HepG2 (cell line): ENCODE results near the gene RFXAP. TPM values are rescaled to one million over a fixed set of nuclear protein-coding genes. Genes with fewer than 3 reads are reported as not detected.

Source experiments
- ATAC-seq: fragments of 200-7000 bp; cut with Tn5 transposase; 3 replicates; pipeline ENCODE4 v1.9.1; 2020; ENCODE audit warnings: mild to moderate bottlenecking, moderate library complexity
- BruUV-seq: library from RNA; stranded (reverse); fragments of 400-500 nt; replicated peaks from 2 replicates; lab custom pipeline; 2021; lab: Mats Ljungman, UMichigan
- CTCF ChIA-PET: fragments of 300-600 bp; formaldehyde crosslinking; extraction: SDS; loops from one replicate; lab custom pipeline; 2021; ENCODE audit warnings: low total read pairs, inconsistent platforms, low intra/inter-chr PET ratio; lab: Yijun Ruan, JAX
- POLR2A ChIA-PET: fragments of 350-600 bp; sonication (Branson Sonifier 250); formaldehyde crosslinking; loops from one replicate; lab custom pipeline; 2020; ENCODE audit warnings: antibody characterized with exemption, inconsistent platforms; lab: Yijun Ruan, JAX
- DNase-seq: peaks from one replicate; pipeline ENCODE4 v3.0.0-alpha.2; 2015; ENCODE audit warnings: low spot score
- FAIRE-seq: peaks from 3 replicates; lab custom pipeline; 2011; peaks lifted over from hg19 to GRCh38; lab: Jason Lieb, UNC
- H2AFZ ChIP-seq: one replicate; pipeline ENCODE4 v1.6.1; 2011; ENCODE audit warnings: low read length, inconsistent platforms
- H3K27ac ChIP-seq: fragments of 300-600 bp; 3 replicates; pipeline ENCODE4 v1.8.0; 2011; ENCODE audit warnings: mixed run types, mild to moderate bottlenecking, mixed read lengths, low read length, inconsistent platforms; ENCODE audit not compliant: insufficient read depth; ENCODE audit errors: extremely low read length
- H3K27me3 ChIP-seq, 2 experiments: fragments of 200-600 bp in 1 of 2; 2 replicates in 1 of 2; 3 replicates in 1 of 2; pipeline versions ENCODE4 v1.6.0 to v1.8.0; 2011; ENCODE audit warnings: low read length in 2 of 2, mild to moderate bottlenecking in 2 of 2, moderate library complexity in 2 of 2, inconsistent platforms in 1 of 2; ENCODE audit not compliant: insufficient read depth in 2 of 2, control insufficient read depth in 1 of 2
- H3K36me3 ChIP-seq, 2 experiments: fragments of 200-600 bp in 1 of 2; replicated peaks in 1 of 2; 2 replicates in 1 of 2; 3 replicates in 1 of 2; pipeline versions ENCODE4 v1.5.1 to v1.8.0; 2011; ENCODE audit warnings: low read length in 2 of 2, inconsistent platforms in 1 of 2; ENCODE audit not compliant: insufficient read depth in 2 of 2, control insufficient read depth in 1 of 2
- H3K4me1 ChIP-seq: 2 replicates; pipeline ENCODE4 v1.5.1; 2012; ENCODE audit warnings: low read length, inconsistent platforms; ENCODE audit not compliant: insufficient read depth
- H3K4me2 ChIP-seq: 2 replicates; pipeline ENCODE4 v1.6.0; 2011; ENCODE audit warnings: low read depth, low read length, inconsistent platforms
- H3K4me3 ChIP-seq, 3 experiments: fragments of 200-600 bp in 1 of 3; sonication (generic), shearing (Covaris generic) in 1 of 3; replicated peaks in 1 of 3; 2 replicates each; pipeline ENCODE4 v1.5.1; 2011 to 2016; ENCODE audit warnings: low read length in 3 of 3, inconsistent platforms in 2 of 3, low read depth in 2 of 3, mild to moderate bottlenecking in 2 of 3, control low read depth in 1 of 3, mixed read lengths in 1 of 3; ENCODE audit not compliant: insufficient read depth in 1 of 3
- H3K79me2 ChIP-seq: one replicate; pipeline ENCODE4 v1.6.1; 2011; ENCODE audit warnings: low read length, inconsistent platforms; ENCODE audit not compliant: insufficient read depth
- H3K9ac ChIP-seq: 2 replicates; pipeline ENCODE4 v1.6.0; 2011; ENCODE audit warnings: mild to moderate bottlenecking, low read depth, low read length, inconsistent platforms; ENCODE audit not compliant: insufficient read depth
- H3K9me3 ChIP-seq: 2 replicates; pipeline ENCODE4 v1.5.1; 2012; ENCODE audit warnings: mild to moderate bottlenecking, low read length
- H4K20me1 ChIP-seq: 2 replicates; pipeline ENCODE4 v1.6.0; 2011; ENCODE audit warnings: inconsistent platforms, mild to moderate bottlenecking, low read length, moderate library complexity; ENCODE audit not compliant: insufficient read depth
- DNMT1 ChIP-seq: sonication (generic); formaldehyde crosslinking; IDR thresholded peaks from 2 replicates; pipeline ENCODE4 v1.5.1; 2020; ENCODE audit warnings: mild to moderate bottlenecking, missing genetic modification reagents
- ETV5 ChIP-seq: IDR thresholded peaks from 2 replicates; pipeline ENCODE4 v1.6.1; 2018; ENCODE audit warnings: missing biosample characterization, missing genetic modification reagents, inconsistent platforms, borderline replicate concordance
- IRF2 ChIP-seq: IDR thresholded peaks from 2 replicates; pipeline ENCODE4 v1.6.1; 2018; ENCODE audit warnings: missing genetic modification reagents, missing compliant biosample characterization
- MED1 ChIP-seq: sonication (generic); formaldehyde crosslinking; IDR thresholded peaks from 2 replicates; pipeline ENCODE4 v1.4.0; 2020; ENCODE audit warnings: missing genetic modification reagents
- PPARG ChIP-seq: conservative IDR thresholded peaks from 2 replicates; pipeline ENCODE4 v1.6.1; 2016; ENCODE audit warnings: missing biosample characterization, missing genetic modification reagents
- SSRP1 ChIP-seq: IDR thresholded peaks from 2 replicates; pipeline ENCODE4 v1.6.1; 2016; ENCODE audit warnings: control low read depth
- ZC3H4 ChIP-seq: sonication (generic); formaldehyde crosslinking; IDR thresholded peaks from 2 replicates; pipeline ENCODE4 v1.4.0; 2020; ENCODE audit warnings: missing genetic modification reagents, borderline replicate concordance
- ZNF136 ChIP-seq: sonication (generic); formaldehyde crosslinking; IDR thresholded peaks from 2 replicates; pipeline ENCODE4 v1.8.1; 2022; ENCODE audit warnings: low read depth, mild to moderate bottlenecking, moderate library complexity, missing genetic modification reagents
- ZNF264 ChIP-seq: sonication (generic); formaldehyde crosslinking; IDR thresholded peaks from 2 replicates; pipeline ENCODE4 v1.4.0; 2020; ENCODE audit warnings: missing genetic modification reagents
- ZNF44 ChIP-seq: sonication (generic); formaldehyde crosslinking; IDR thresholded peaks from 2 replicates; pipeline ENCODE4 v1.5.1; 2020; ENCODE audit warnings: mild to moderate bottlenecking, missing genetic modification reagents
- ZNF616 ChIP-seq: sonication (generic); formaldehyde crosslinking; IDR thresholded peaks from 2 replicates; pipeline ENCODE4 v1.5.0; 2020; ENCODE audit warnings: low read depth, mild to moderate bottlenecking, missing genetic modification reagents
- ZNF780A ChIP-seq: sonication (generic); formaldehyde crosslinking; IDR thresholded peaks from 2 replicates; pipeline ENCODE4 v1.8.0; 2022; ENCODE audit warnings: mild to moderate bottlenecking, missing genetic modification reagents, moderate library complexity
- WGBS: methylation state at CpG from one replicate; pipeline ENCODE4 v1.1.6; 2017; ENCODE audit warnings: low lambda C conversion rate; 5-methylcytosine and 5-hydroxymethylcytosine counted together
- in situ Hi-C: cut with HindIII; loops from 2 replicates; pipeline ENCODE4 v1.10.0; 2017; ENCODE audit warnings: low pct_unique_long_range_greater_than_20kb; ENCODE audit not compliant: extremely low pct_ligation_motif_present
- intact Hi-C: fragments of 100-400 bp; cut with micrococcal nuclease; formaldehyde crosslinking; loops from one replicate; pipeline ENCODE4 v1.10.0; 2022; ENCODE audit not compliant: unreplicated experiment
- polyA plus RNA-seq, 8 experiments: library from polyadenylated mRNA; depleted of rRNA in 3 of 8; stranded (reverse) in 7 of 8; unstranded in 1 of 8; fragments of >200 nt; fragmentation: Illumina TruSeq in 4 of 8; extraction: Trizol in 4 of 8; gene quantifications; 2 replicates each; pipeline versions ENCODE4 v1.2.1 to v1.2.3, GENCODE V29; 2011 to 2016; ENCODE audit warnings: low read depth in 4 of 8, missing spikeins in 1 of 8, mixed read lengths in 1 of 8; ENCODE audit not compliant: insufficient read depth in 1 of 8
- total RNA-seq, 5 experiments: library from RNA; depleted of rRNA; stranded (reverse); fragments of >200 nt; fragmentation: Illumina TruSeq; extraction: Trizol; gene quantifications; 2 replicates each; pipeline ENCODE4 v1.2.3, GENCODE V29; 2016; ENCODE audit warnings: low read depth in 1 of 5
- TF ChIP-seq, protein P1 (sequence below): sonication (generic); formaldehyde crosslinking; IDR thresholded peaks from 2 replicates; pipeline ENCODE4 v1.8.0; 2022; ENCODE audit warnings: low read depth, missing genetic modification reagents
- TF ChIP-seq, protein P2 (sequence below): sonication (generic); formaldehyde crosslinking; IDR thresholded peaks from 2 replicates; pipeline ENCODE4 v1.5.0; 2020; ENCODE audit warnings: missing genetic modification reagents
- TF ChIP-seq, protein P3 (sequence below): sonication (generic); formaldehyde crosslinking; IDR thresholded peaks from 2 replicates; pipeline ENCODE4 v1.4.0; 2020; ENCODE audit warnings: missing genetic modification reagents, mild to moderate bottlenecking, borderline replicate concordance
- TF ChIP-seq, protein P4 (sequence below): sonication (generic); formaldehyde crosslinking; conservative IDR thresholded peaks from 2 replicates; pipeline ENCODE4 v1.4.0; 2020; ENCODE audit warnings: mild to moderate bottlenecking, missing genetic modification reagents, moderate library complexity

The RFXAP gene
- total and polyA plus RNA-seq, 2 of the 13 experiments (the other 11 are each of a cell fraction or from before 2014, with no cell fraction given) = 1.8 to 7.9 TPM

DNA sequence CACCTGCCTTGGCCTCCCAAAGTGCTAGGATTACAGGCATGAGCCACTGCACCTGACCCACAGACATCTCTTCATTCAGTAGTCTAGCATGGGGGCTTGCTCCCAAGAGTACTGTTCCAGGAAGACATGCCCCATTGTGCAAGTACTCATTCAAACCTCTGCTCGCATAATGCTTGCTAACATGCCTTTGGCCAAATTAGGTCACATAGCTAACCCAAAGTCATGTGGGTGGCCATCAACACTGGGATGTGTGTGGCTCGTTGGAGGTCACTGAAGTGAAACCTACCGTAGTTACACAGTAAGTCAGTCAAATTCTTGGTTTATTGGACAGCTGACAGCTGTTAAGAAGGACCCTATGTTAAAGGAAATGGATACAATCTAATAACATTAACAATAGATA is 20.3 kb downstream of the RFXAP start:
- no peak for DNase-seq
- H3K4me2 ChIP-seq = no peak overlapping the region
- no peaks in the 10 kb centered on the region for H3K4me1 ChIP-seq
- H3K27ac ChIP-seq = no peak overlapping the region
- no peak for ATAC-seq
- BruUV-seq = no TSS peak
- in situ Hi-C loops = no loop called here
- no peaks in the 10 kb centered on the region for H3K9me3 ChIP-seq
- CTCF ChIA-PET = no interaction called here
- no peaks in the 10 kb centered on the region for H4K20me1 ChIP-seq
- H2AFZ ChIP-seq = no peak overlapping the region
- no peak for FAIRE-seq
- POLR2A ChIA-PET = no interaction called here
- no peaks in the 10 kb centered on the region for H3K79me2 ChIP-seq
- H3K36me3 ChIP-seq = no peaks in the 10 kb centered on the region; a peak in 1 of 5 replicates
- WGBS = 86% methylated on average over 3 of the region's 3 CpGs
- TF ChIP-seq ETV5 (CRISPR knock-in tag) (no peak), ZNF136 (CRISPR knock-in tag) (no peak), ZC3H4 (CRISPR knock-in tag) (no peak), IRF2 (CRISPR knock-in tag) (no peak), PPARG (no peak), ZNF264 (no peak), DNMT1 (CRISPR knock-in tag) (no peak), SSRP1 (CRISPR knock-in tag) (no peak), MED1 (CRISPR knock-in tag) (no peak), ZNF44 (CRISPR knock-in tag) (no peak), ZNF616 (CRISPR knock-in tag) (no peak), ZNF780A (CRISPR knock-in tag) (no peak)
- TF ChIP-seq, protein P1, sequence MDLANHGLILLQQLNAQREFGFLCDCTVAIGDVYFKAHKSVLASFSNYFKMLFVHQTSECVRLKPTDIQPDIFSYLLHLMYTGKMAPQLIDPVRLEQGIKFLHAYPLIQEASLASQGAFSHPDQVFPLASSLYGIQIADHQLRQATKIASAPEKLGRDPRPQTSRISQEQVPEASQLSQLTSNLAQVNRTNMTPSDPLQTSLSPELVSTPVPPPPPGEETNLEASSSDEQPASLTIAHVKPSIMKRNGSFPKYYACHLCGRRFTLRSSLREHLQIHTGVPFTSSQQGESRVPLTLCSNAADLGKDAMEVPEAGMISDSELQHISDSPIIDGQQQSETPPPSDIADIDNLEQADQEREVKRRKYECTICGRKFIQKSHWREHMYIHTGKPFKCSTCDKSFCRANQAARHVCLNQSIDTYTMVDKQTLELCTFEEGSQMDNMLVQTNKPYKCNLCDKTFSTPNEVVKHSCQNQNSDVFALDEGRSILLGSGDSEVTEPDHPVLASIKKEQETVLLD (CRISPR knock-in tag) = no peak
- TF ChIP-seq, protein P2, sequence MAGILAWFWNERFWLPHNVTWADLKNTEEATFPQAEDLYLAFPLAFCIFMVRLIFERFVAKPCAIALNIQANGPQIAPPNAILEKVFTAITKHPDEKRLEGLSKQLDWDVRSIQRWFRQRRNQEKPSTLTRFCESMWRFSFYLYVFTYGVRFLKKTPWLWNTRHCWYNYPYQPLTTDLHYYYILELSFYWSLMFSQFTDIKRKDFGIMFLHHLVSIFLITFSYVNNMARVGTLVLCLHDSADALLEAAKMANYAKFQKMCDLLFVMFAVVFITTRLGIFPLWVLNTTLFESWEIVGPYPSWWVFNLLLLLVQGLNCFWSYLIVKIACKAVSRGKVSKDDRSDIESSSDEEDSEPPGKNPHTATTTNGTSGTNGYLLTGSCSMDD (CRISPR knock-in tag) = no peak
- TF ChIP-seq, protein P3, sequence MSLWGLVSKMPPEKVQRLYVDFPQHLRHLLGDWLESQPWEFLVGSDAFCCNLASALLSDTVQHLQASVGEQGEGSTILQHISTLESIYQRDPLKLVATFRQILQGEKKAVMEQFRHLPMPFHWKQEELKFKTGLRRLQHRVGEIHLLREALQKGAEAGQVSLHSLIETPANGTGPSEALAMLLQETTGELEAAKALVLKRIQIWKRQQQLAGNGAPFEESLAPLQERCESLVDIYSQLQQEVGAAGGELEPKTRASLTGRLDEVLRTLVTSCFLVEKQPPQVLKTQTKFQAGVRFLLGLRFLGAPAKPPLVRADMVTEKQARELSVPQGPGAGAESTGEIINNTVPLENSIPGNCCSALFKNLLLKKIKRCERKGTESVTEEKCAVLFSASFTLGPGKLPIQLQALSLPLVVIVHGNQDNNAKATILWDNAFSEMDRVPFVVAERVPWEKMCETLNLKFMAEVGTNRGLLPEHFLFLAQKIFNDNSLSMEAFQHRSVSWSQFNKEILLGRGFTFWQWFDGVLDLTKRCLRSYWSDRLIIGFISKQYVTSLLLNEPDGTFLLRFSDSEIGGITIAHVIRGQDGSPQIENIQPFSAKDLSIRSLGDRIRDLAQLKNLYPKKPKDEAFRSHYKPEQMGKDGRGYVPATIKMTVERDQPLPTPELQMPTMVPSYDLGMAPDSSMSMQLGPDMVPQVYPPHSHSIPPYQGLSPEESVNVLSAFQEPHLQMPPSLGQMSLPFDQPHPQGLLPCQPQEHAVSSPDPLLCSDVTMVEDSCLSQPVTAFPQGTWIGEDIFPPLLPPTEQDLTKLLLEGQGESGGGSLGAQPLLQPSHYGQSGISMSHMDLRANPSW (CRISPR knock-in tag) = no peak
- TF ChIP-seq, protein P4, sequence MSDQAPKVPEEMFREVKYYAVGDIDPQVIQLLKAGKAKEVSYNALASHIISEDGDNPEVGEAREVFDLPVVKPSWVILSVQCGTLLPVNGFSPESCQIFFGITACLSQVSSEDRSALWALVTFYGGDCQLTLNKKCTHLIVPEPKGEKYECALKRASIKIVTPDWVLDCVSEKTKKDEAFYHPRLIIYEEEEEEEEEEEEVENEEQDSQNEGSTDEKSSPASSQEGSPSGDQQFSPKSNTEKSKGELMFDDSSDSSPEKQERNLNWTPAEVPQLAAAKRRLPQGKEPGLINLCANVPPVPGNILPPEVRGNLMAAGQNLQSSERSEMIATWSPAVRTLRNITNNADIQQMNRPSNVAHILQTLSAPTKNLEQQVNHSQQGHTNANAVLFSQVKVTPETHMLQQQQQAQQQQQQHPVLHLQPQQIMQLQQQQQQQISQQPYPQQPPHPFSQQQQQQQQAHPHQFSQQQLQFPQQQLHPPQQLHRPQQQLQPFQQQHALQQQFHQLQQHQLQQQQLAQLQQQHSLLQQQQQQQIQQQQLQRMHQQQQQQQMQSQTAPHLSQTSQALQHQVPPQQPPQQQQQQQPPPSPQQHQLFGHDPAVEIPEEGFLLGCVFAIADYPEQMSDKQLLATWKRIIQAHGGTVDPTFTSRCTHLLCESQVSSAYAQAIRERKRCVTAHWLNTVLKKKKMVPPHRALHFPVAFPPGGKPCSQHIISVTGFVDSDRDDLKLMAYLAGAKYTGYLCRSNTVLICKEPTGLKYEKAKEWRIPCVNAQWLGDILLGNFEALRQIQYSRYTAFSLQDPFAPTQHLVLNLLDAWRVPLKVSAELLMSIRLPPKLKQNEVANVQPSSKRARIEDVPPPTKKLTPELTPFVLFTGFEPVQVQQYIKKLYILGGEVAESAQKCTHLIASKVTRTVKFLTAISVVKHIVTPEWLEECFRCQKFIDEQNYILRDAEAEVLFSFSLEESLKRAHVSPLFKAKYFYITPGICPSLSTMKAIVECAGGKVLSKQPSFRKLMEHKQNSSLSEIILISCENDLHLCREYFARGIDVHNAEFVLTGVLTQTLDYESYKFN (CRISPR knock-in tag) = no peak
- intact Hi-C loops = no loop called here
- H3K27me3 ChIP-seq = no peaks in the 10 kb centered on the region
- H3K4me3 ChIP-seq = no peak overlapping the region
- H3K9ac ChIP-seq = no peak overlapping the region
